CD4-positive, alpha-beta T cell treated with Interleukin-10 for 1 hour (primary cell): ENCODE results near the gene CLEC10A.
"Not testable (repeated sequence)": the region's sequence is repeated elsewhere in the genome, so short reads cannot be mapped to it uniquely, and the experiment has no call there.

Experiments used
- DNase-seq: peaks from one replicate; pipeline ENCODE4 v3.0.0-alpha.2; 2020

CLEC10A gene

DNA sequence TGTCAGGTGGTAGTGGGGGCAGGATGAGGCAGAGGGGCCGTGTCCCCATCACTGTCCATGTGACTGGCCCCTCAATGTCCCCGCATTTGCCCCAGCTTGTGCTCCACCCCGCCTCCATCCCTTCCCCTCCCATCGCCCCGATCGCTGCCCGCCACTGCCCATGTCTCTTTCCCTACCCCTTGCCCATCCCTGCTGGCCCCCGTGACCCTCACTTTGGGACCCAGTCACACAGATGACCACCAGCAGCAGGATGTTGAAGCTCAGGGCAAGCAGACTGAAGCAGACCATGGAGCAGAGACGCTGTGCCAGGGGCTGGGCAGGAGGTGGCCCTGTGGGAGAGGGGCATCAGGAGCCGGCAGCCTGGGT is 28.5 kb upstream of the CLEC10A start:
- DNase-seq, result no peak

- DNase-seq, result no peak
Observed at GRCh38 chr17:7107795-7108559, 27.9 kb upstream of the CLEC10A start.

- no peak for DNase-seq
Observed at GRCh38 chr17:7107012-7107754, 27.1 kb upstream of the CLEC10A start.

- no peak for DNase-seq
Observed at GRCh38 chr17:7102421-7102820, 22.4 kb upstream of the CLEC10A start.

DNA sequence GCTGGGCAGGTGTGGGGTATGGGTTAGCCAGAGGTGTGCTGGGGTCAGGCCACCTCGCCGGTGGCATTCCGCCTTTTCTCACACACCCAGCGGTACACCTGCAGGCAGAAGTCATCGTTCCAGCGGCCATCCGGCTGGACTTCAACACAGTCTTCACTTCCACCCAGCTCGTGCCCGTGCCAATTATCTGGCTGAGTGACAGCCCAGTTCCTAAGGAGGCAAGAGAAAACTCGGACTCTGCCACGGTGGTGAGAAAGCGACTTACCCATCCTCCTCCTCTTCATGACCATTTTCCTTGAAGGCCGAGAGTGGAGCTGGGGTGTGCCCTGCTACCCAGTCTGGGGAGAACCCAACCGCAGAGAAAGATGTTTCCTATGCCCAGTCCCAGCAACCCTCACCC is 21.5 kb upstream of the CLEC10A start:
- no peak for DNase-seq

DNA sequence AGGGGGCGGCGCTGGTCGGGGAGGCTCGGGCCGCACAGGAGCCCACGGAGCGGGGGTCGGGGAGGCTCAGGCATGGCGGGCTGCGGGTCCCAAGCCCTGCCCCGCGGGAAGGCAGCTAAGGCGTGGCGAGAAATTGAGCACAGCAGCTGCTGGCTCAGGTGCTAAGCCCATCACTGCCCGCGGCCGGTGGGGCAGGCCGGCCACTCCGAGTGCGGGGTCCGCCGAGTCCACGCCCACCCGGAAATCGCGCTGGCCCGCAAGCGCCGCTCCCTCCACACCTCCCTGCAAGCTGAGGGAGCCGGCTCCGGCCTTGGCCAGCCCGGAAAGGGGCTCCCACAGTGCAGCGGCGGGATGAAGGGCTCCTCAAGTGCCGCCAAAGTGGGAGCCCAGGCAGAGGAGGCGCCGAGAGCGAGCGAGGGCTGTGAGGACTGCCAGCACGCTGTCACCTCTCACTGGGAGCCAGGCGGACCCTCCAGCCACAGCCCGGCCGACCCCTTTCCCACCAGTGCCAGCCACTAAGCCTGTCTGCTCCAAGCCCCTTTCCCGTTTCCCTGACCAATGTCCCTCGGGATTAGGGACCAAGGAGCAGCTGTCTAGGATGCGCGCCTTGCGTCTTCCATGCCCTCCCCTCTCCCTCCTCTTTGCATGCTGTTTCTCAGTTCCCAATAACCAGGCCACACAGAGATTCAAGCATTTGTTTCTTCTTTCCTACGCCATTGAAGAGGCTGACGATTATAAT is 20.8 kb upstream of the CLEC10A start:
- not testable (repeated sequence) for DNase-seq

GRCh38 chr17:7098802-7099459 is 18.9 kb upstream of the CLEC10A start:
- no peak for DNase-seq

GRCh38 chr17:7097940-7098339 is 17.9 kb upstream of the CLEC10A start:
- no peak for DNase-seq

DNA sequence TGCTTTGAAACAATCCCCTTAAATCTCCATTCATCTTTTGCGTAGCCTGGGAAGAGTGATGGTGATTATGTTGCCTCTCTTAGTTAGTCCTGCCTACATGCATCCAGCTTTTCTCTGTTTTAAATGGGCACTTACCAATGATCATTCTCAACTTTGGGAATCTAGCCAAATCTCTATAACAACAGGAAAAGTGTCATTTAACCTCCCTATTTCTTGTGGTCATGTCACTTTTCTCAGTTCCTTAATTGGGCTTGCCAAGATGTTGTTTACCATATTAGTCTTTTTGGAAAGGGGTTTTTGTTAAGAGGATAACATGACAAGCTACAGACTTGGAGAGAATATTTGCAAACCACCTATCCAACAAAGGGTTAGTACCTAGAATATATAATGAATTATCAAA is 15.6 kb upstream of the CLEC10A start:
- no peak for DNase-seq

- DNase-seq, result no peak
Observed at GRCh38 chr17:7094652-7095019, 14.6 kb upstream of the CLEC10A start.

- not testable (repeated sequence) for DNase-seq
Observed at GRCh38 chr17:7091311-7092005, 11.4 kb upstream of the CLEC10A start.

DNA sequence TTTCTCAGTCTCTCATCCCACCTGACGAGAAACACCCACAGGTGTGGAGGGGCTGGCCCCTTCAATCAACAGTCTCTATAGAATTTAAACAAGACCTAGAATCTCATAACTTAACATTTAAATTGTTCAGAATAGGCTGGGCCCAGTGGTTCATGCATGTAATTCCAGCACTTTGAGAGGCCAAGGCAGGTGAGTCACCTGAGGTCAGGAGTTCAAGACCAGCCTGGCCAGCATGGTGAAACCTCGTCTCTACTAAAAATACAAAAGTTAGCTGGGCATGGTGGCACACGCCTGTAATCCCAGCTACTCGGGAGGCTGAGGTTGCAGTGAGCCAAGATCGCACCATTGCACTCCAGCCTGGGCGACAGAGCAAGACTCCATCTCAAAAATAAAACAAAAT is 9.5 kb upstream of the CLEC10A start:
- DNase-seq, result not testable (repeated sequence)

GRCh38 chr17:7088442-7088841 is 8.4 kb upstream of the CLEC10A start:
- not testable (repeated sequence) for DNase-seq

- no peak for DNase-seq
Observed at GRCh38 chr17:7084088-7084487, 4.0 kb upstream of the CLEC10A start.

DNA sequence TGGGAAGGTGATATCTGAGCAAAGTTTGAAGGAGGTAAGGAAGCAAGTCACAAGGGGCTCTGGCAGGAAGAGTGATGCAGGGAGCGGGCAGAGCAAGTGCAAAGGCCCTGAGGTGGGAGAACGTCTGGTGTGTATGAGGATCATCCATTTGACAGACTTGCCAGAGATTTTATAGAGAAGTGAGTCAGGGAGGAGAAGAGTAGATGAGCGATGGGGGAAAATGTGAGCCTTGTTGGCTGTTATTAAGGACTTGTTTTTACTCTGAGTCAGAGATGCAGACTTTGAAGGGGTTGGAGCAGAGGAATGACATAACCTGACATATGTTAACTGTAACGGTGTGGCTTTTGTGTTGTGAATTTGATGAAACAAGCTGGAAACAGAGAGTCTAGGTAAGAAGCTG is 3.5 kb upstream of the CLEC10A start:
- no peak for DNase-seq

GRCh38 chr17:7081341-7082062 is 1.5 kb upstream of the CLEC10A start:
- peak; percentile 57 for DNase-seq

GRCh38 chr17:7080456-7081041 is 498 bp upstream of the CLEC10A start:
- no peak for DNase-seq

GRCh38 chr17:7078711-7079110 is 1.3 kb downstream of the CLEC10A start:
- no peak for DNase-seq

- DNase-seq, result no peak
Observed at GRCh38 chr17:7077911-7078546, 2.0 kb downstream of the CLEC10A start.

- DNase-seq, result no peak
Observed at GRCh38 chr17:7074931-7075330, 5.1 kb downstream of the CLEC10A start.

DNA sequence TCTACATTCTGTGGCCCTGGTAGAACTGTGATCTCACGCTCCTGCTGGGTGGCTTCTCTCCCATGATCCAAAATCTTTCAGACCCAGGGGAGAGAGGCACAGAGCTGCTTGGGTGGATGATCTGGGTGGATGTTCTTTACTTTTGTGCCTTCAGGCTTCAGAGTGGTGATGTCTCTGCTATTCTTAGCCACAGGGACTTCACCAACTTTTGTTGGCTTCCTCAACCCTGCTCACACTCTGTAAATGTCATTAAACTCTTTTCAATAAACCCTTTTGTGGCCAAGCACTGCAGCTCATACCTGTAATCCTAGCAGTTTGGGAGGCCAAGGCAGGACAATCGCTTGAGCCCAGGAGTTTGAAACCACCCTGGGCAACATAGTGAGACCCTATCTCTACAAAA is 7.6 kb downstream of the CLEC10A start:
- no peak for DNase-seq
